NT2/D1 (cell line): Measurements from ENCODE around the gene MAP3K6.

ENCODE experiments used
- YY1 ChIP-seq: IDR thresholded peaks from 2 replicates; pipeline ENCODE4 v1.6.1; 2011; ENCODE audit not compliant: insufficient read length, insufficient read depth
- ZNF274 ChIP-seq: IDR thresholded peaks from 2 replicates; pipeline ENCODE4 v1.6.1; 2011; ENCODE audit warnings: mild to moderate bottlenecking, low read depth, low read length

- TF ChIP-seq ZNF274 = no peak
- no peak for TF ChIP-seq YY1
These were observed 24.8 kb upstream of the MAP3K6 start for GRCh38 chr1:27391511-27392095.
